Measurements from ENCODE around the gene PLK3.

- TF ChIP-seq POLR2A (IDR thresholded peaks at IDR 0.05), result no peak
- TF ChIP-seq, protein P1, sequence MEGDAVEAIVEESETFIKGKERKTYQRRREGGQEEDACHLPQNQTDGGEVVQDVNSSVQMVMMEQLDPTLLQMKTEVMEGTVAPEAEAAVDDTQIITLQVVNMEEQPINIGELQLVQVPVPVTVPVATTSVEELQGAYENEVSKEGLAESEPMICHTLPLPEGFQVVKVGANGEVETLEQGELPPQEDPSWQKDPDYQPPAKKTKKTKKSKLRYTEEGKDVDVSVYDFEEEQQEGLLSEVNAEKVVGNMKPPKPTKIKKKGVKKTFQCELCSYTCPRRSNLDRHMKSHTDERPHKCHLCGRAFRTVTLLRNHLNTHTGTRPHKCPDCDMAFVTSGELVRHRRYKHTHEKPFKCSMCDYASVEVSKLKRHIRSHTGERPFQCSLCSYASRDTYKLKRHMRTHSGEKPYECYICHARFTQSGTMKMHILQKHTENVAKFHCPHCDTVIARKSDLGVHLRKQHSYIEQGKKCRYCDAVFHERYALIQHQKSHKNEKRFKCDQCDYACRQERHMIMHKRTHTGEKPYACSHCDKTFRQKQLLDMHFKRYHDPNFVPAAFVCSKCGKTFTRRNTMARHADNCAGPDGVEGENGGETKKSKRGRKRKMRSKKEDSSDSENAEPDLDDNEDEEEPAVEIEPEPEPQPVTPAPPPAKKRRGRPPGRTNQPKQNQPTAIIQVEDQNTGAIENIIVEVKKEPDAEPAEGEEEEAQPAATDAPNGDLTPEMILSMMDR (IDR thresholded peaks at IDR 0.05), result no peak
Observed at GRCh38 chr1:44851308-44851707, 51.1 kb downstream of the PLK3 start.

Data from body of pancreas (tissue), 4 donors.